IPS-18c (cell line): Measurements from ENCODE around the gene ACOT6.
"Not testable (repeated sequence)": the region's sequence is repeated elsewhere in the genome, so short reads cannot be mapped to it uniquely, and the experiment has no call there.

Source experiments
- H3K4me3 ChIP-seq: 2 replicates; pipeline ENCODE4 v1.7.0; 2013; ENCODE audit warnings: low read depth, mild to moderate bottlenecking, low read length, moderate library complexity; ENCODE audit not compliant: insufficient read depth
- H3K9me3 ChIP-seq: one replicate; pipeline ENCODE4 v1.6.1; 2013; ENCODE audit warnings: mild to moderate bottlenecking, low read length, moderate library complexity; ENCODE audit not compliant: control insufficient read depth, insufficient read depth

The ACOT6 gene, protein sequence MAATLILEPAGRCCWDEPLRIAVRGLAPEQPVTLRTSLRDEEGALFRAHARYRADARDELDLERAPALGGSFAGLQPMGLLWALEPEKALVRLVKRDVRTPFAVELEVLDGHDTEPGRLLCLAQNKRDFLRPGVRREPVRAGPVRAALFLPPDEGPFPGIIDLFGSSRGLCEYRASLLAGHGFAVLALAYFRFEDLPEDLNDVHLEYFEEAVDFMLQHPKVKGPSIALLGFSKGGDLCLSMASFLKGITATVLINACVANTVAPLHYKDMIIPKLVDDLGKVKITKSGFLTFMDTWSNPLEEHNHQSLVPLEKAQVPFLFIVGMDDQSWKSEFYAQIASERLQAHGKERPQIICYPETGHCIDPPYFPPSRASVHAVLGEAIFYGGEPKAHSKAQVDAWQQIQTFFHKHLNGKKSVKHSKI

DNA sequence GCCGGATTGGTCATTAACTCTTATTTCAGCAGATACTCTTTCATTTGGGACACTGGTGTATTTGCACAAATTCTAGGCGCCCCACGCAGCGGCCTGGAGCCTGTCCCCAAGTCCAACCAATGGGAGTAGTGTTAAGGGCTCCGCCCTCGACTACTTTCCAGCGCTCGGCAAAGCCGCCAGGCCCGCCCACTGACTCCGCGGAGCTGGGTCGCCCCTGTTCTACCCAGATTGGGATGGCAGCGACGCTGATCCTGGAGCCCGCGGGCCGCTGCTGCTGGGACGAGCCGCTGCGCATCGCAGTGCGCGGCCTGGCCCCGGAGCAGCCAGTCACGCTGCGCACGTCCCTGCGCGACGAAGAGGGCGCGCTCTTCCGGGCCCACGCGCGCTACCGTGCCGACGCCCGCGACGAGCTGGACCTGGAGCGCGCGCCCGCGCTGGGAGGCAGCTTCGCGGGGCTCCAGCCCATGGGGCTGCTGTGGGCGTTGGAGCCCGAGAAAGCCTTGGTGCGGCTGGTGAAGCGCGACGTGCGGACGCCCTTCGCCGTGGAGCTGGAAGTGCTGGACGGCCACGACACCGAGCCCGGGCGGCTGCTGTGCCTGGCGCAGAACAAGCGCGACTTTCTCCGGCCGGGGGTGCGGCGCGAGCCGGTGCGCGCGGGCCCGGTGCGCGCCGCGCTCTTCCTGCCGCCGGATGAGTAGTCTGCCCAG is at the start of gene ACOT6:
Gene ACOT6 (plus strand): TSS at position 179 of the 707 bp plus-strand sequence. CDS start 55 bp downstream, at position 234.
- peaks cover 2% of the 10 kb centered on the region for H3K9me3 ChIP-seq
- H3K4me3 ChIP-seq = peak within 1 kb of the TSS; percentile 84

DNA sequence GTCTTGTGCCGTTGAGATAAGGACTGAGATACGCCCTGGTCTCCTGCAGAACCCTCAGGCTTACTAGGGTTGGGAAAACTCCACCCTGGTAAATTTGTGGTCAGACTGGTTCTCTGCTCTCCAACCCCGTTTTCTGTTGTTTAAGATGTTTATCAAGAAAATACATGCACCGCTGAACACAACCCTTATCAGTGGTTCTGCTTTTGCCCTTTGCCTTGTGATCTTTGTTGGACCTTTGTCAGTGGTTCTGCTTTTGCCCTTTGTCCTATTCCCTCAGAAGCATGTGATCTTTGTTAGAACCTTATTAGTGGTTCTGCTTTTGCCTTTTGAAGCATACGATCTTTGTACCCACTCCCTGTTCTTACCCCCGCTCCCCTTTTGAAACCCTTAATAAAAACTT is 49.6 kb upstream of the ACOT6 start:
- H3K9me3 ChIP-seq, H3K4me3 ChIP-seq: not testable (repeated sequence)

DNA sequence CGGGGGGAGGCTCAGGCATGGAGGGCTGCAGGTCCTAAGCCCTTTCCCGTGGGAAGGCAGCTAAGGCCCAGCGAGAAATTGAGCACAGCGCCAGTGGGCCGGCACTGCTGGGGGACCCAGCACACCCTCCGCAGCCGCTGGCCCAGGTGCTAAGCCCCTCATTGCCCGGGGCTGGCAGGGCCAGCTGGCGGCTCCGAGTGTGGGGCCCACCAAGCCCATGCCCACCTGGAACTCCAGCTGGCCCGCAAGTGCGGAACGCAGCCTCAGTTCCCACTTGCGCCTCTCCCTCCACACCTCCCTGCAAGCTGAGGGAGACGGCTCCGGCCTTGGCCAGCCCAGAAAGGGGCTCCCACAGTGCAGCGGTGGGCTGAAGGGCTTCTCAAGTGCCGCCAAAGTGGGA is 45.9 kb upstream of the ACOT6 start:
- H3K4me3 ChIP-seq, H3K9me3 ChIP-seq: not testable (repeated sequence)

DNA sequence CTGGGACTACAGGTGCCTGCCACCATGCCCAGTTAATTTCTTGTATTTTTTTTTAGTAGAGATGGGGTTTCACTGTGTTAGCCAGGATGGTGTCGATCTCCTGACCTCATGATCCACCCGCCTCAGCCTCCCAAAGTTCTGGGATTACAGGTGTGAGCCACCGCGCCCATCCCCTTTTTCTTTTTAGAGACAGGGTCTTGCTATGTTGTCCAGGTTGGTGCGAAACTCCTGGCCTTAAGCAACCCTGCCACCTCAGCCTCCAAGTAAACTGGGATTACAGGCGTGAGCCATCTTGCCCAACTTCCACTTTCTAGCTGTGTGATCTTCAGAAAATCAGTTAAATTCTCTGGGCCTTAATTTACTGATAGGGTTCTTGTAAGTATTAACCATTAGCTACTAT is 45.4 kb upstream of the ACOT6 start:
- H3K9me3 ChIP-seq, H3K4me3 ChIP-seq: not testable (repeated sequence)

DNA sequence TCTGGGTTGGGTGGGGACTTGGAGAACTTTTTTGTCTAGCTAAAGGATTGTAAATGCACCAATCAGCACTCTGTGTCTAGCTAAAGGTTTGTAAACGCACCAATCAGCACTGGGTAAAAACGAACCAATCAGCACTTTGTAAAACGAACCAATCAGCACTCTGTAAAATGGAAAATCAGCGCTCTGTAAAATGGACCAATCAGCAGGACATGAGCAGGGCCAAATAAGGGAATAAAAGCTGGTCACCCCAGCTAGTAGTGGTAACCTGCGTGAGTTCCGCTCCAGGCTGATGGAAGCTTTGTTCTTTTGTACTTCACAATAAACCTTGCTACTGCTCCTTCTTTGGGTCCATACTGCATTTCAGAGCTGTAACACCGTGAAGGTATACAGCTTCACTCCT is 45.0 kb upstream of the ACOT6 start:
- H3K4me3 ChIP-seq = no peak overlapping the region

DNA sequence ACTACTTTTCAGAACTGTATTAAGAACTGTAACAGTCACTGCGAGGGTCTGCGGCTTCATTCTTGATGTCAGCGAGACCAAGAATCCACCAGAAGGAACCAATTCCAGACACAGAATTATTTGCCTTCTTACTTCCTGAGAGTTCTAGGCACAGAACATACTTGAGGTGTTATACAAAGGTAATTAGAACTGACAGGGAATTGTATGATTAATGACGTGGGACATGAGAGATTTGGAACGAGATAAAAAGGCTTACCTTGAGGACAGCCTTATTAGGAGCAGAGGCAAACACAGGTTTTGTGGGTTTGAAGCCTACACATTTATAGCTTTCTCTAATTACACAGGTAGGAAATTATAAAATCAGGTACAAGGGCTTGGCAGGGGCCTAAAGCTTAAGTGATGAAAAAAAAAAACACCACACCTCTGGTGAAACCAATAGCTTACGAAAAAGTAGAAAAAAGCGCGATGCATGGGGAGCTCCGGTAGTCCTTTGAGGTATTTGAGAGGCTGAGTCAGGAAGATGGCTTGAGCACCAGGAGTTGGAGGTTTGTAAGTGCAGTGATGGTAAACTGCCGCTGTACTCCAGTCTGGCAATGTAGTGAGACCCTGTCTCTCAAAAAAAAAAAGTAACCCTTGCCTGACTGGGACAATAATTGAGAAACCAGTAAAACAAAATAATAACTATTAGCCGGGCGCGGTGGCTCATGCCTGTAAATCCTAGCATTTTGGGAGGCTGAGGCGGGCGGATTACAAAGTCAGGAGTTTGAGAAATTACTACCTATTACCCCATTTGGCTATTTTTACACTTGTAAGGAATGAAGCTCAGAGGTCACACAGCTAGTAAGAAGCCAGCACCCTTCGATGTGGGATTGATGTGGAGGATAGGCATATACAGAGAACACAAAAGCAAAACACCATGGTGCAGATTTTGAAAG is 44.1 kb upstream of the ACOT6 start:
- peak overlapping the region; percentile 66; the same call in 1 of the 2 replicates for H3K4me3 ChIP-seq

More for the DNA sequence above, 45.0 kb upstream of the ACOT6 start:
- peaks cover 2% of the 10 kb centered on the region for H3K9me3 ChIP-seq

DNA sequence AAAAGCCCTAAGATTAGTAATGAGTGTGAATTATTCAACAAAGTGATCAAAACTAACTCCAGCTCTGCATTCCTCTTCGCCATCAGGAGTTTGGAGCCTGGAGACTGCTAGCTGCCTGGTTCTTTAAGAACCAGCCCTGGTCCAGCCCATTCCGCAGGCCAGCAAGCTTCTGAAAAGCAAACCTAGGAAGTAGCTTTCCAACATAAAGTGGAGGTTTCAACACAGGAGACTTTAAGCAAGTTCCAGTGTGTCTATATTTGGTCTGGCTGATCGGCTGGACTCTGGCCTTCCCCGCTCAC is 43.5 kb upstream of the ACOT6 start:
- H3K9me3 ChIP-seq = not testable (repeated sequence)
- peak overlapping the region; percentile 66 for H3K4me3 ChIP-seq

More for the DNA sequence above, 44.1 kb upstream of the ACOT6 start:
- peaks cover under 1% of the 10 kb centered on the region for H3K9me3 ChIP-seq

DNA sequence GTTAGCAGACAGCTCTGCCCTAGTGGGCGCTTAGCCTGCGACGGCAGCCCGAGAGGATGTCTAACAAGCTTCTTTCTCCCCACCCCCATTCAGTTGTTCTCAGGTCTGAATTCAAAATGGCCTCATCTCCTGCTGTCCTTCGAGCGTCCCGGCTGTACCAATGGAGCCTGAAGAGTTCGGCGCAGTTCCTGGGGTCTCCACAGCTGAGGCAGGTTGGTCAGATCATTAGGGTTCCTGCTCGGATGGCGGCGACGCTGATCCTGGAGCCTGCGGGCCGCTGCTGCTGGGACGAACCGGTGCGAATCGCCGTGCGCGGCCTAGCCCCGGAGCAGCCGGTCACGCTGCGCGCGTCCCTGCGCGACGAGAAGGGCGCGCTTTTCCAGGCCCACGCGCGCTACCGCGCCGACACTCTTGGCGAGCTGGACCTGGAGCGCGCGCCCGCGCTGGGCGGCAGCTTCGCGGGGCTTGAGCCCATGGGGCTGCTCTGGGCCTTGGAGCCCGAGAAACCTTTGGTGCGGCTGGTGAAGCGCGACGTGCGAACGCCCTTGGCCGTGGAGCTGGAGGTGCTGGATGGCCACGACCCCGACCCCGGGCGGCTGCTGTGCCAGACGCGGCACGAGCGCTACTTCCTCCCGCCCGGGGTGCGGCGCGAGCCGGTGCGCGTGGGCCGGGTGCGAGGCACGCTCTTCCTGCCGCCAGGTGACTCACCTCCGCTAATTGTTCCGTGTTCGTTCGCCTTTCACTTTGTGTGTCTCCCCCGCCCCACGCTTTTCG is 42.9 kb upstream of the ACOT6 start, which contains the start of gene ACOT2:
Gene ACOT2 (plus strand): TSS at position 29 of the 774 bp plus-strand sequence. CDS start 28 bp downstream, at position 57.
- peak within 1 kb of the TSS; percentile 66 for H3K4me3 ChIP-seq
- not testable (repeated sequence) for H3K9me3 ChIP-seq

DNA sequence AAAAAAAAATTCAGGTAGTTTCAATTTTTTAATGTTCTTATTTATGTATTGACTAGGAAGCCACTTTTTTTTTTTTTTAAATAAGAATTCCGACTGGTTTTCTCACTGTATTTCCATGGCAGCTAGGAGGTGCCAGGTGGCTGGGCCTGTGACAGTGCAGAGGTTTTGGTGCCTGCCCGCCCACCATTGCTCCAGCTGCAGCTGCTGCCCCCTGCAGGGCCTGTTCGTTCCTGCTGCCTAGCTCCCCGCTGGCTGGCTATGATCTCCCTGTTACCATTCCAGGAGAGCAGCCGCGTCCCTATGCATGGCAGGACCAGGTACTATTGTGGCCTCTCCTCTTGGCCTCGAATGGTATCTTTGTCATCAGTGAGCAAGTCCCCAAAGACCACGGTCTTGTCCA is 41.4 kb upstream of the ACOT6 start:
- not testable (repeated sequence) for H3K4me3 ChIP-seq, H3K9me3 ChIP-seq

DNA sequence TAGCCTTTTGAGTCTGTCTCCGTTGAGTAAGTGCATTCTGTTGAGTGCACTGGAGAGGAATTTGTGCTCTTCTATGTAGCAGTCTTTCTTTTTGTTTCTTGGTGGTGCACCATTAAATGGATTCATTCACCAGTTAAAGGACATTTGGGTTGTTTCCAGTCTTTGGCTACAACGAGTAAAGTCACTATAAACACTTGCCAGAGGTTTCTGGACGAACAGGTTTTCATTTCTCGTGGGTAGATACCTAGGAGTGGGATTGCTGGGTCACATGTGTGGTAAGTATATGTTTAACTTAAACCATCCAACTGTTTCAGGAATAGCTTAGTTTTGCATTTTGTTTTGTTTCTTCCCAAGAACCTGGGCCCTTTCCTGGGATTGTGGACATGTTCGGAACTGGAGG is 39.3 kb upstream of the ACOT6 start:
- not testable (repeated sequence) for H3K4me3 ChIP-seq, H3K9me3 ChIP-seq

DNA sequence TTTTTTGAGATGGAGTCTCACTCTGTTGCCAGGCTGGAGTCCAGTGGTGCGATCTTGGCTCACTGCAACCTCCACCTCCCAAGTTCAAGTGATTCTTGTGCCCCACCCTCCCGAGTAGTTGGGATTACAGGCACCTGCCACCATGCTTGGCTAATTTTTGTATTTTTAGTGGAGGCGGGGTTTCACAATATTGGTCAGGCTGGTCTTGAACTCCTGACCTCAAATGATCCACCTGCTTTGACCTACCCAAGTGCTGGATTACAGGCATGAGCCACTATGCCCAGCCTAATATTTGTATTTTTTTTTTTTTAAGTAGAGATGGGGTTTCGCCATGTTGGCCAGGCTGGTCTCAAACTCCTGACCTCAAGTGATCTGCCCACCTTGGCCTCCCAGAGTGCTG is 38.6 kb upstream of the ACOT6 start:
- not testable (repeated sequence) for H3K9me3 ChIP-seq, H3K4me3 ChIP-seq

DNA sequence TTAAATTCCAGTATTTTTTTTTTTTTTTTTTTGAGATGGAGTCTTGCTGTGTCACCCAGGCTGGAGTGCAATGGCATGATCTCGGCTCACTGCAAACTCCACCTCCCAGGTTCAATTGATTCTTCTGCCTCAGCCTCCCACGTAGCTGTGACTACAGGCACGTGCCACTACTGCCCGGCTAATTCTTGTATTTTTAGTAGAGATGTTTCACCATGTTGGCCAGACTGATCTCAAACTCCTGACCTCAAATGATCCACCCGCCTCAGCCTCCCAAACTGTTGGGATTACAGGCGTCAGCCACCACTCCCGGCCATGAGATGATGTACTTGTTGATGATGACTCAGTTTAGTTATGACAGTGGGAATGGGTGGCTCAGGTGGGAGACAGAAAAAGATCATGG is 38.1 kb upstream of the ACOT6 start:
- H3K9me3 ChIP-seq, H3K4me3 ChIP-seq: not testable (repeated sequence)

DNA sequence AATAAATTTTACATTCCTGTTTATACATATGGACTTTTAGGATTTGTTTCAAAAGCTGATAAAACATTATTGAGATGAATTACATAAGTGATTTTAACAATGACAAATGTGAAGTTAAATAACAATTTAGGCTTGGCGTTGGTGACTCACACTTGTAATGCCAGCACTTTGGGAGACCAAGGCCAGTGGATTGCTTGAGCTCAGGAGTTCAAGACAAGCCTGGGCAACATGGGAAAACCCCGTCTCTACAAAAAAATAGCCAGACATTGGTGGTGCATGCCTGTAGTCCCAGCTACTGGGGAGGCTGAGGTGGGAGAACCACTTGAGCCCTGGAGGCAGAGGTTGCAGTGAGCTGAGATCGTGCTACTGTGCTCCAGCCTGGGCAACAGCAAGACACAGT is 35.9 kb upstream of the ACOT6 start:
- no peaks in the 10 kb centered on the region for H3K9me3 ChIP-seq
- H3K4me3 ChIP-seq = no peak overlapping the region

DNA sequence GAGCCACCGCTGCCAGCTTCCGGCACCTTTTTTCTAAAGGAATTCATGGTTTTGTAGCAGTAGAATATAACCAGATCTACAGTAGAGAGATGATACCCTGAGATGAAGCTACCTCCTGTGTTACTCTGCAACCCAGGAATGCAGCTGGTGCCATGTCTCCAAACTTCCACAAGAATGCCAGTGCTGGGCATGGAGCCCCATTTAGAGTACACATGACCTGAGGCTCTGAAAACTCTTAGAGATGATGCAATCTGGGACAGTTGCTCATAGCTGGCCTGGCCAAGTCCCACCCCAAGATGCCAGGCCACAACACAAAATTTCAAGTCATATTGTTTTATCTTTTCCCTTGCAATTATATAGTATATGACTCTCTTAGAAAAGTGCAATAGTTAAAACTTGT is 35.1 kb upstream of the ACOT6 start:
- H3K4me3 ChIP-seq, H3K9me3 ChIP-seq: not testable (repeated sequence)

DNA sequence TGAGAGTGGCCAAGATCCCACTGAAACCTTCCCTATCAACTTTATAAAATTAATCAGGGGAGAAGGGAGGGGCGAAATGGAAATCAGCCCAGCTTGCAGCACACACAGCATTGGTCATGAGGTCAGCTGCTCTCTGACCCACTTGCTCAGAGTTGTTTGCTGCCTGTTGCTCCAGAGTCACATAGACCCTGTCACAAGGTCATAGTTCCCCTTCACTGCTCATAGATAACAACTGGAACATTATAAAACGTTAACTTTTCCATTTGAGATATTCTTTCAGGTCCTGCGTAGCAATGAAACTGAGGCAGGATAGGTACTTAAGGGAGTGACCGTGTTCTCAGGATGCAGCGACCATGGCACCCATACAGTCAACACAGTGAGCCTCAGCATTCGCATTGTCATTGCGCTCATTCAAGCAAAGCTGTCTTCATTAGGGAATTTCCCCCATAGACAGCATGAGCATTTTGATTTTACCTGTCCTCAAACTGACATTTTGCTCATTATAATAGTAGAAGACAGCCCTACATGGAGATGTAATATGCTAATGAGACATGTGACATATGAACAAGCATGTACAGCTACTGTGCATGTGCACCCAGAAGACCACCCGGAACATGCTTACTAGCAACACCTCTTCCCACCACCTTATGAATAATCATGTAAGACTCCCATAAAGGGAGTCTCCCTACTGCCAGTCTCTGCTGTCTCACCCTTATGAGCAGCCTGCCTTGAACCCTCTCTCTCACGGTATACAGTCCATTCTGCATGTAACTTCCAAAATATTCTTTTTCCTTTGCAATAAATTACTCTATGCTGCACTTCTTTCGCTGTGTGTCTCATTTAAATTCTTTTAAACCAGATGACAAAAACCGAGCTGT is 30.0 kb upstream of the ACOT6 start:
- H3K4me3 ChIP-seq, H3K9me3 ChIP-seq: not testable (repeated sequence)

DNA sequence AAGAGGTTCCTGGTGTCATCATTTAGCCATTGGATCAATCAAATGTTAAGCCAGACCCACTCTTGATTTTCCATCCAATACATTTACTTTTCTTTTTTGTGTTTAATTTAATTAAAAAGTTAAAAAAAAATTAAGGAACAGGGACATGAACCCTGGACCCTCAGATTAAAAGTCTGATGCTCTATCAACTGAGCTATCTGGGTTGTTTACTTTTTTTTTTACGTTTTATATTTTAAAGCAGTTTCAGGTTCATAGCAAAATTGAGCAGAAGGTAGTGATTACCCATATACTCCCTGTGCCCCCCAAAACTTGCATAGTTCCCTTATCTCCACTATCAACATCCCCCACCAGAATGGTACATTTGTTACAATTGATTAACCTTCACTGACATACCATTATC is 23.6 kb upstream of the ACOT6 start:
- Histone ChIP-seq H3K4me3 (no peak overlapping the region), H3K9me3 (peaks cover 9% of the 10 kb centered on the region)
